CD4-positive, alpha-beta memory T cell (primary cell): ENCODE data around the gene PBRM1. TPM values are rescaled to one million over a fixed set of nuclear protein-coding genes. Genes with fewer than 3 reads are reported as not detected.
"Not testable (repeated sequence)": the region's sequence is repeated elsewhere in the genome, so short reads cannot be mapped to it uniquely, and the experiment has no call there.

Source experiments
- CTCF ChIA-PET: fragments of 350-600 bp; sonication (Branson Sonifier 250); formaldehyde crosslinking; loops from one replicate; lab custom pipeline; 2021; ENCODE audit warnings: inconsistent platforms; ENCODE audit not compliant: partially characterized antibody; lab: Charles Lee
- POLR2A ChIA-PET: fragments of 350-600 bp; sonication (Branson Sonifier 250); formaldehyde crosslinking; loops from one replicate; lab custom pipeline; 2021; ENCODE audit not compliant: partially characterized antibody; lab: Charles Lee
- DNase-seq, 5 donors: peaks; one replicate each; pipeline versions ENCODE4 v3.0.0 to v3.0.0-alpha.2; 2020 to 2022; ENCODE audit warnings: mixed read lengths in 1 of 5
- H3K27ac ChIP-seq: one replicate; pipeline ENCODE4 v1.7.0; 2013; ENCODE audit warnings: low read depth, low read length
- H3K27me3 ChIP-seq: 2 replicates; pipeline ENCODE4 v1.7.0; 2013; ENCODE audit warnings: mild to moderate bottlenecking, low read length, moderate library complexity; ENCODE audit not compliant: insufficient read depth
- H3K36me3 ChIP-seq: 2 replicates; pipeline ENCODE4 v1.7.0; 2013; ENCODE audit warnings: mild to moderate bottlenecking, low read length, moderate library complexity; ENCODE audit not compliant: insufficient read depth
- H3K4me1 ChIP-seq: 2 replicates; pipeline ENCODE4 v1.7.0; 2013; ENCODE audit warnings: mild to moderate bottlenecking, low read length, moderate library complexity; ENCODE audit not compliant: insufficient read depth
- H3K4me3 ChIP-seq, 2 donors: one replicate each; pipeline ENCODE4 v1.7.0; 2013; ENCODE audit warnings: low read length in 2 of 2, mild to moderate bottlenecking in 1 of 2
- H3K9me3 ChIP-seq, 2 donors: one replicate each; pipeline ENCODE4 v1.7.0; 2013; ENCODE audit warnings: low read length in 2 of 2, control low read depth in 1 of 2; ENCODE audit not compliant: control insufficient read depth in 1 of 2
- H3K27ac Mint-ChIP-seq, 7 donors: one replicate each; pipeline ENCODE4 v1.8.0; 2020 to 2021; ENCODE audit warnings: mixed read lengths in 7 of 7, mild to moderate bottlenecking in 6 of 7, inconsistent platforms in 3 of 7, moderate library complexity in 3 of 7
- H3K27me3 Mint-ChIP-seq, 2 donors: one replicate each; pipeline ENCODE4 v1.8.0; 2020 to 2021; ENCODE audit warnings: mixed read lengths in 2 of 2
- H3K36me3 Mint-ChIP-seq, 2 donors: one replicate each; pipeline ENCODE4 v1.8.0; 2020 to 2021; ENCODE audit warnings: mixed read lengths in 2 of 2, inconsistent platforms in 1 of 2, mild to moderate bottlenecking in 1 of 2
- H3K4me1 Mint-ChIP-seq, 4 donors: one replicate each; pipeline ENCODE4 v1.8.0; 2020 to 2021; ENCODE audit warnings: mixed read lengths in 4 of 4, mild to moderate bottlenecking in 1 of 4
- H3K4me3 Mint-ChIP-seq, 8 donors: one replicate each; pipeline ENCODE4 v1.8.0; 2020 to 2021; ENCODE audit warnings: mixed read lengths in 8 of 8, mild to moderate bottlenecking in 7 of 8, moderate library complexity in 6 of 8, inconsistent platforms in 3 of 8
- H3K9me3 Mint-ChIP-seq, 8 donors: one replicate each; pipeline ENCODE4 v1.8.0; 2020 to 2021; ENCODE audit warnings: mixed read lengths in 8 of 8, mild to moderate bottlenecking in 5 of 8, inconsistent platforms in 3 of 8, moderate library complexity in 1 of 8
- intact Hi-C: fragments of 100-400 bp; cut with micrococcal nuclease; formaldehyde crosslinking; loops from one replicate; pipeline ENCODE4 v1.15.1; 2023
- polyA plus RNA-seq, 2 donors: library from polyadenylated mRNA; unstranded; fragments of 300-500 nt; fragmentation: Illumina TruSeq; gene quantifications; one replicate each; pipeline ENCODE4 v1.2.3, GENCODE V29; 2021
- total RNA-seq, 2 experiments: library from RNA; stranded (reverse); gene quantifications; one replicate each; pipeline ENCODE4 v1.2.3, GENCODE V29; 2021

Gene PBRM1
- total and polyA plus RNA-seq, 4 experiments from 2014 or later, result 67.9 to 91.6 (median 76.3) TPM

- H3K36me3 Mint-ChIP-seq, result peaks cover 22 to 45% of the 10 kb centered on the region in 2 donors
- no peaks in the 10 kb centered on the region for H3K27me3 ChIP-seq
- H3K27ac Mint-ChIP-seq, result peak overlapping the region; percentile 29 to 85 (median 47)
- no peak overlapping the region for H3K4me3 ChIP-seq
- H3K27ac ChIP-seq, result no peak overlapping the region
- H3K27me3 Mint-ChIP-seq, result no peaks in the 10 kb centered on the region
- peaks cover 31% of the 10 kb centered on the region for H3K36me3 ChIP-seq
- CTCF ChIA-PET, result no interaction called here
- peaks cover 0 to 2% (median 0%) of the 10 kb centered on the region in 8 donors for H3K9me3 Mint-ChIP-seq
- H3K4me1 ChIP-seq, result peaks cover 41% of the 10 kb centered on the region
- peaks cover 39 to 65% (median 46%) of the 10 kb centered on the region in 4 donors for H3K4me1 Mint-ChIP-seq
- no peak overlapping the region for H3K4me3 Mint-ChIP-seq
- no peak for DNase-seq
- intact Hi-C loops, result loop anchor here (10.0 kb wide), 1 partner anchor 227 kb away; the partner anchor contains the start of genes NISCH and TNNC1
- POLR2A ChIA-PET, result no interaction called here
- no peaks in the 10 kb centered on the region for H3K9me3 ChIP-seq
These were observed 3.7 kb downstream of the PBRM1 start for GRCh38 chr3:52682016-52682415.

GRCh38 chr3:52681596-52681995, 4.1 kb downstream of the PBRM1 start:
- no peak for DNase-seq
- Histone ChIP-seq H3K4me3 (no peak overlapping the region), H3K27ac (no peak overlapping the region), H3K9me3 (no peaks in the 10 kb centered on the region), H3K36me3 (peaks cover 34% of the 10 kb centered on the region), H3K27me3 (no peaks in the 10 kb centered on the region), H3K4me1 (peaks cover 37% of the 10 kb centered on the region)
- H3K4me3 Mint-ChIP-seq, result peak overlapping the region in 3 of 8 donors; percentile 5 to 40 (median 12)
- POLR2A ChIA-PET, result interaction anchor here (0.6 kb wide), 1 partner anchor 10 kb away, joined by 4 read pairs; no protein-coding TSS in a partner anchor
- peaks cover 0 to 2% (median 0%) of the 10 kb centered on the region in 8 donors for H3K9me3 Mint-ChIP-seq
- intact Hi-C loops, result loop anchor here (10.0 kb wide), 1 partner anchor 227 kb away; the partner anchor contains the start of genes NISCH and TNNC1
- CTCF ChIA-PET, result no interaction called here
- H3K36me3 Mint-ChIP-seq, result peaks cover 26 to 46% of the 10 kb centered on the region in 2 donors
- peak overlapping the region in 6 of 7 donors; percentile 30 to 85 (median 66) for H3K27ac Mint-ChIP-seq
- no peaks in the 10 kb centered on the region for H3K27me3 Mint-ChIP-seq
- peaks cover 37 to 61% (median 44%) of the 10 kb centered on the region in 4 donors for H3K4me1 Mint-ChIP-seq

- intact Hi-C loops, result loop anchor here (10.0 kb wide), 1 partner anchor 225 kb away; the partner anchor contains the start of genes NISCH and TNNC1
These were observed 5.9 kb downstream of the PBRM1 start for GRCh38 chr3:52679811-52680210.

GRCh38 chr3:52679199-52679538, 6.5 kb downstream of the PBRM1 start:
- H3K27me3 Mint-ChIP-seq, result no peaks in the 10 kb centered on the region
- peak overlapping the region in 2 of 7 donors; percentile 24 to 80 for H3K27ac Mint-ChIP-seq
- Histone ChIP-seq H3K4me3 (no peak overlapping the region), H3K36me3 (peaks cover 39% of the 10 kb centered on the region), H3K27me3 (no peaks in the 10 kb centered on the region), H3K4me1 (peaks cover 21% of the 10 kb centered on the region), H3K27ac (no peak overlapping the region), H3K9me3 (no peaks in the 10 kb centered on the region)
- ChIA-PET CTCF (no interaction called here), POLR2A (no interaction called here)
- H3K4me3 Mint-ChIP-seq, result no peak overlapping the region
- peaks cover 0 to 2% (median 0%) of the 10 kb centered on the region in 8 donors for H3K9me3 Mint-ChIP-seq
- intact Hi-C loops, result no loop called here
- DNase-seq, result no peak
- H3K4me1 Mint-ChIP-seq, result peaks cover 28 to 55% (median 31%) of the 10 kb centered on the region in 4 donors
- H3K36me3 Mint-ChIP-seq, result peaks cover 42 to 53% of the 10 kb centered on the region in 2 donors

More at GRCh38 chr3:52679811-52680210, 5.9 kb downstream of the PBRM1 start:
- H3K27ac Mint-ChIP-seq, result peak overlapping the region in 5 of 7 donors; percentile 6 to 71 (median 48)
- peaks cover 39% of the 10 kb centered on the region for H3K36me3 ChIP-seq
- H3K27me3 Mint-ChIP-seq, result no peaks in the 10 kb centered on the region
- H3K27me3 ChIP-seq, result no peaks in the 10 kb centered on the region
- no peak overlapping the region for H3K4me3 ChIP-seq
- H3K27ac ChIP-seq, result no peak overlapping the region
- no peak for DNase-seq
- peaks cover 28% of the 10 kb centered on the region for H3K4me1 ChIP-seq
- no peak overlapping the region for H3K4me3 Mint-ChIP-seq
- H3K9me3 ChIP-seq, result no peaks in the 10 kb centered on the region
- H3K9me3 Mint-ChIP-seq, result peaks cover 0 to 2% (median 0%) of the 10 kb centered on the region in 8 donors
- peaks cover 34 to 60% (median 37%) of the 10 kb centered on the region in 4 donors for H3K4me1 Mint-ChIP-seq
- ChIA-PET CTCF (no interaction called here), POLR2A (no interaction called here)
- H3K36me3 Mint-ChIP-seq, result peaks cover 41 to 52% of the 10 kb centered on the region in 2 donors

- Mint-ChIP-seq H3K36me3 (peaks cover 42 to 53% of the 10 kb centered on the region in 2 donors), H3K9me3 (peaks cover 0 to 2% (median 0%) of the 10 kb centered on the region in 8 donors), H3K4me1 (peaks cover 28 to 49% (median 31%) of the 10 kb centered on the region in 4 donors), H3K27ac (peak overlapping the region in 4 of 7 donors; percentile 0 to 57 (median 40)), H3K4me3 (no peak overlapping the region), H3K27me3 (no peaks in the 10 kb centered on the region)
- POLR2A ChIA-PET, result no interaction called here
- Histone ChIP-seq H3K4me3 (no peak overlapping the region), H3K27me3 (no peaks in the 10 kb centered on the region), H3K9me3 (no peaks in the 10 kb centered on the region), H3K36me3 (peaks cover 39% of the 10 kb centered on the region), H3K27ac (no peak overlapping the region), H3K4me1 (peaks cover 15% of the 10 kb centered on the region)
- DNase-seq, result no peak
- intact Hi-C loops, result no loop called here
- CTCF ChIA-PET, result no interaction called here
These were observed 7.2 kb downstream of the PBRM1 start for GRCh38 chr3:52678265-52679198.

- Mint-ChIP-seq H3K36me3 (peaks cover 41 to 65% of the 10 kb centered on the region in 2 donors), H3K27ac (peak overlapping the region in 1 of 7 donors; percentile 16), H3K4me1 (peaks cover 26 to 47% (median 30%) of the 10 kb centered on the region in 4 donors)
- POLR2A ChIA-PET, H3K27me3 ChIP-seq, H3K27me3 Mint-ChIP-seq, H3K27ac ChIP-seq, H3K4me3 Mint-ChIP-seq, intact Hi-C loops, H3K9me3 ChIP-seq, H3K4me3 ChIP-seq, DNase-seq, H3K9me3 Mint-ChIP-seq: not testable (repeated sequence)
- Histone ChIP-seq H3K4me1 (peaks cover 12% of the 10 kb centered on the region), H3K36me3 (peaks cover 42% of the 10 kb centered on the region)
- CTCF ChIA-PET, result interaction anchor here (1.4 kb wide), 1 partner anchor 36 kb away, joined by 3 read pairs; no protein-coding TSS in a partner anchor
These were observed 9.5 kb downstream of the PBRM1 start for GRCh38 chr3:52676201-52676600.

- no peaks in the 10 kb centered on the region for H3K27me3 ChIP-seq
- H3K9me3 ChIP-seq, result no peaks in the 10 kb centered on the region
- H3K36me3 ChIP-seq, result peaks cover 12% of the 10 kb centered on the region
- Mint-ChIP-seq H3K4me1 (peaks cover 26 to 40% (median 35%) of the 10 kb centered on the region in 4 donors), H3K36me3 (peaks cover 28 to 57% of the 10 kb centered on the region in 2 donors), H3K27me3 (no peaks in the 10 kb centered on the region), H3K9me3 (no peaks in the 10 kb centered on the region), H3K4me3 (peak overlapping the region in 1 of 8 donors; percentile 47), H3K27ac (peak overlapping the region; percentile 74 to 96 (median 88))
- H3K4me3 ChIP-seq, result no peak overlapping the region
- no peak for DNase-seq
- no peak overlapping the region for H3K27ac ChIP-seq
- peaks cover 21% of the 10 kb centered on the region for H3K4me1 ChIP-seq
- ChIA-PET CTCF (no interaction called here), POLR2A (no interaction called here)
- intact Hi-C loops, result no loop called here
These were observed 14.0 kb downstream of the PBRM1 start for GRCh38 chr3:52671676-52672075.
